ENCODE results near the gene GLCE. TPM values are rescaled to one million over a fixed set of nuclear protein-coding genes. Genes with fewer than 3 reads are reported as not detected.

GLCE gene
- total and polyA plus RNA-seq, 4 donors = 6.8 to 26.3 (median 13.7) TPM

DNA sequence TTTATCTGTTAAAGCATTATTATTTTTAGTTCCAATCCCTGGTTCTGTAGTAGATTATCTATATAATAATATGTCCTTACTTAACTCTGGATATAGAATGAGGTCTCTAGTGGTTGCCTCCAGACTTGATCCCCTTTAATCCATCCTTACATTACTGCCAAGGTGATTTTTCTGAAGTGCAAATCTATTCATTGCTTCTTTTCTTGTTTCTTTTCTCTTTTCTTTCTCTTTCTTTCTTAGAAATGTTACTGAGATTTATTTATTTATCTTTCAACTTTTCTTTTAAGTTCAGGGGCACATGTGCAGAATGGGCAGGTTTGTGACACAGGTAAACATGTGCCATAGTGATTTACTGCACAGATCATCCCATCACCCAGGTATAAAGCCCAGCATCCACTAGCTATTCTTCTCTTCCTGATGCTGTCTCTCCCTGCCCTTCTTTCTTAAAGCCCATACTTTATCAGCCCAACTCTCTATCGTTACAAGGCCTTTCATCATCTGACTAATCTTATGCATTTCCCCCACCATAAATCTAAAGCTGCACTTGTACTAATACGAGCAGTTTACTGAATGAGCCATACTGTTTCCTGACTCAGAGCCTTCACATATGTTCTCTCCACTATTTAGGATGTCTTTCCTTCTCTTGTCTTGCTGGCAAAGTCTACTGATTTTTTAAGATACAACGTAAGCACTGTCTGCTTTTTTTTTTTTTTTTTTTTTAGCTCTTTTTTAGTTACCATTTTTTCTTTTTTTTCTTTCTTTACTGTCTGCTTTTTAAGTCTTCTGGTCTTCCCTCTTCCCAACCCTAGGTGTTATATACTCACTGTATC lies 4.6 kb downstream of the GLCE start:
- H3K9ac ChIP-seq (ENCODE audit: low read depth in 1 of 2, low read length in 2 of 2) = no peak overlapping the region
- no peaks in the 10 kb centered on the region for H3K36me3 ChIP-seq (ENCODE audit: control insufficient read depth in 4 of 4, insufficient read depth in 3 of 4, low read depth in 1 of 4, low read length in 3 of 4)
- no peaks in the 10 kb centered on the region for H3K27me3 ChIP-seq (ENCODE audit: control insufficient read depth in 4 of 4, insufficient read depth in 4 of 4, low read length in 3 of 4)
- no peaks in the 10 kb centered on the region for H3K9me3 ChIP-seq (ENCODE audit: control insufficient read depth in 4 of 4, low read length in 3 of 4)
- WGBS = 69% methylated on average over 3 of the region's 3 CpGs
- no peak for DNase-seq (ENCODE audit: low spot score)
- H3K4me3 ChIP-seq (ENCODE audit: low read depth in 1 of 3, low read length in 3 of 3) = no peak overlapping the region
- H3K27ac ChIP-seq (ENCODE audit: low read depth in 1 of 2, low read length in 2 of 2) = peak overlapping the region in 1 of 2 donors; percentile 2
- peaks cover 2 to 15% (median 7%) of the 10 kb centered on the region in 4 donors for H3K4me1 ChIP-seq (ENCODE audit: control insufficient read depth in 4 of 4, insufficient read depth in 4 of 4, low read length in 3 of 4)
- TF ChIP-seq SP1 (IDR thresholded peaks at IDR 0.05) (no peak), ZBTB33 (IDR thresholded peaks at IDR 0.05) (no peak), YY1 (IDR thresholded peaks at IDR 0.05) (no peak), NR2F2 (IDR thresholded peaks at IDR 0.05) (no peak), TAF1 (conservative IDR thresholded peaks at IDR 0.05) (no peak), GABPA (IDR thresholded peaks at IDR 0.05 in 1 of 2, conservative IDR thresholded peaks at IDR 0.05 in 1 of 2) (no peak), HNF4A (conservative IDR thresholded peaks at IDR 0.05) (no peak), HNF4G (IDR thresholded peaks at IDR 0.05) (no peak), ATF3 (IDR thresholded peaks at IDR 0.05) (no peak), RXRA (IDR thresholded peaks at IDR 0.05) (no peak), FOXA2 (IDR thresholded peaks at IDR 0.05) (no peak), FOXA1 (IDR thresholded peaks at IDR 0.05) (no peak), EGR1 (IDR thresholded peaks at IDR 0.05; ENCODE audit: low read depth in 2 of 2) (no peak), CTCF (IDR thresholded peaks at IDR 0.05; ENCODE audit: low read depth, low read length, missing input control) (no peak), RAD21 (IDR thresholded peaks at IDR 0.05) (no peak)
- TF ChIP-seq, protein P1, sequence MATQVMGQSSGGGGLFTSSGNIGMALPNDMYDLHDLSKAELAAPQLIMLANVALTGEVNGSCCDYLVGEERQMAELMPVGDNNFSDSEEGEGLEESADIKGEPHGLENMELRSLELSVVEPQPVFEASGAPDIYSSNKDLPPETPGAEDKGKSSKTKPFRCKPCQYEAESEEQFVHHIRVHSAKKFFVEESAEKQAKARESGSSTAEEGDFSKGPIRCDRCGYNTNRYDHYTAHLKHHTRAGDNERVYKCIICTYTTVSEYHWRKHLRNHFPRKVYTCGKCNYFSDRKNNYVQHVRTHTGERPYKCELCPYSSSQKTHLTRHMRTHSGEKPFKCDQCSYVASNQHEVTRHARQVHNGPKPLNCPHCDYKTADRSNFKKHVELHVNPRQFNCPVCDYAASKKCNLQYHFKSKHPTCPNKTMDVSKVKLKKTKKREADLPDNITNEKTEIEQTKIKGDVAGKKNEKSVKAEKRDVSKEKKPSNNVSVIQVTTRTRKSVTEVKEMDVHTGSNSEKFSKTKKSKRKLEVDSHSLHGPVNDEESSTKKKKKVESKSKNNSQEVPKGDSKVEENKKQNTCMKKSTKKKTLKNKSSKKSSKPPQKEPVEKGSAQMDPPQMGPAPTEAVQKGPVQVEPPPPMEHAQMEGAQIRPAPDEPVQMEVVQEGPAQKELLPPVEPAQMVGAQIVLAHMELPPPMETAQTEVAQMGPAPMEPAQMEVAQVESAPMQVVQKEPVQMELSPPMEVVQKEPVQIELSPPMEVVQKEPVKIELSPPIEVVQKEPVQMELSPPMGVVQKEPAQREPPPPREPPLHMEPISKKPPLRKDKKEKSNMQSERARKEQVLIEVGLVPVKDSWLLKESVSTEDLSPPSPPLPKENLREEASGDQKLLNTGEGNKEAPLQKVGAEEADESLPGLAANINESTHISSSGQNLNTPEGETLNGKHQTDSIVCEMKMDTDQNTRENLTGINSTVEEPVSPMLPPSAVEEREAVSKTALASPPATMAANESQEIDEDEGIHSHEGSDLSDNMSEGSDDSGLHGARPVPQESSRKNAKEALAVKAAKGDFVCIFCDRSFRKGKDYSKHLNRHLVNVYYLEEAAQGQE (IDR thresholded peaks at IDR 0.05) = no peak
- TF ChIP-seq, protein P2, sequence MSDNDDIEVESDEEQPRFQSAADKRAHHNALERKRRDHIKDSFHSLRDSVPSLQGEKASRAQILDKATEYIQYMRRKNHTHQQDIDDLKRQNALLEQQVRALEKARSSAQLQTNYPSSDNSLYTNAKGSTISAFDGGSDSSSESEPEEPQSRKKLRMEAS (IDR thresholded peaks at IDR 0.05) = no peak

Data from liver (tissue), 9 donors.